Measurements from ENCODE around the gene GSTA3. TPM values are rescaled to one million over a fixed set of nuclear protein-coding genes. Genes with fewer than 3 reads are reported as not detected.
"Not testable (repeated sequence)": the region's sequence is repeated elsewhere in the genome, so short reads cannot be mapped to it uniquely, and the experiment has no call there.

GSTA3 gene
- total RNA-seq, 1 experiment from 2014 or later: not detected

DNA sequence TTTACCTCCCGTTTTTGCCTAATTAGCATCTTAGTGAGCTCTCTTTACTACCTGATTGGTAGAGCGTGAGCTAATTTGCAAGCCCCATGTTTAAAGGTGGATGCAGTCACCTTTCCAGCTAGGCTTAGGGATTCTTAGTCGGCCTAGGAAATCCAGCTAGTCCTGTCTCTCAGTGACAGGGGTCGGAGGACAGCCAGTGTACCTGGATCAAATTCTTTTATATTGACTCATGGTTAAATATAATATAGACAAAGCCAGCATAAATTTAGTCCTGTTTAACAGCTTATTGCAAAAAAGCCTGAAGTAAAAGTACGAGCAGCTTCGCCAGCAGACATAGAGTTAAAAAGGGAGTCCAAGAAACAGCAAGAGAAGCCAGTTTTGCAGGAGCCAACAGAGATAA is 12.2 kb upstream of the GSTA3 start:
- TF ChIP-seq, protein P1, sequence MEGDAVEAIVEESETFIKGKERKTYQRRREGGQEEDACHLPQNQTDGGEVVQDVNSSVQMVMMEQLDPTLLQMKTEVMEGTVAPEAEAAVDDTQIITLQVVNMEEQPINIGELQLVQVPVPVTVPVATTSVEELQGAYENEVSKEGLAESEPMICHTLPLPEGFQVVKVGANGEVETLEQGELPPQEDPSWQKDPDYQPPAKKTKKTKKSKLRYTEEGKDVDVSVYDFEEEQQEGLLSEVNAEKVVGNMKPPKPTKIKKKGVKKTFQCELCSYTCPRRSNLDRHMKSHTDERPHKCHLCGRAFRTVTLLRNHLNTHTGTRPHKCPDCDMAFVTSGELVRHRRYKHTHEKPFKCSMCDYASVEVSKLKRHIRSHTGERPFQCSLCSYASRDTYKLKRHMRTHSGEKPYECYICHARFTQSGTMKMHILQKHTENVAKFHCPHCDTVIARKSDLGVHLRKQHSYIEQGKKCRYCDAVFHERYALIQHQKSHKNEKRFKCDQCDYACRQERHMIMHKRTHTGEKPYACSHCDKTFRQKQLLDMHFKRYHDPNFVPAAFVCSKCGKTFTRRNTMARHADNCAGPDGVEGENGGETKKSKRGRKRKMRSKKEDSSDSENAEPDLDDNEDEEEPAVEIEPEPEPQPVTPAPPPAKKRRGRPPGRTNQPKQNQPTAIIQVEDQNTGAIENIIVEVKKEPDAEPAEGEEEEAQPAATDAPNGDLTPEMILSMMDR (IDR thresholded peaks at IDR 0.05): no peak
- TF ChIP-seq POLR2AphosphoS5 (IDR thresholded peaks at IDR 0.05; ENCODE audit: low read depth, low read length) (no peak), SIN3A (IDR thresholded peaks at IDR 0.05; ENCODE audit: borderline replicate concordance, insufficient read depth, low read depth, low read length) (no peak), TCF7L2 (IDR thresholded peaks at IDR 0.05; ENCODE audit: low read depth, low read length) (no peak), REST (IDR thresholded peaks at IDR 0.05; ENCODE audit: insufficient read depth in 1 of 2, low read depth in 2 of 2, low read length in 1 of 2) (no peak)
- CTCF ChIA-PET: no interaction called here
- ATAC-seq: no peak
- in situ Hi-C loops (cut with HindIII; ENCODE audit: low pct_unique_long_range_greater_than_20kb, low sequenced_read_pairs) (no loop called here), intact Hi-C loops (cut with micrococcal nuclease; ENCODE audit: unreplicated experiment) (no loop called here)
- no peak overlapping the region for H3K4me3 ChIP-seq (ENCODE audit: low read depth in 2 of 2, low read length in 2 of 2)
- no peaks in the 10 kb centered on the region for H3K9me3 ChIP-seq (ENCODE audit: control insufficient read depth, insufficient read depth, low read depth, low read length)
- peaks cover 5% of the 10 kb centered on the region for H3K4me1 ChIP-seq (ENCODE audit: control insufficient read depth, insufficient read depth, low read length)
- no peak overlapping the region for H3K27ac ChIP-seq (ENCODE audit: low read length)
- H3K36me3 ChIP-seq (ENCODE audit: control insufficient read depth, insufficient read depth, low read length): no peaks in the 10 kb centered on the region
- no TSS peak for BruUV-seq (replicated peaks)
- no peaks in the 10 kb centered on the region for H3K27me3 ChIP-seq (ENCODE audit: control insufficient read depth, insufficient read depth, low read length)
- POLR2A ChIA-PET: no interaction called here
- DNase-seq (ENCODE audit: low read depth, low spot score): no peak

- POLR2A ChIA-PET; in situ Hi-C loops (cut with HindIII; ENCODE audit: low pct_unique_long_range_greater_than_20kb, low sequenced_read_pairs); CTCF ChIA-PET; intact Hi-C loops (cut with micrococcal nuclease; ENCODE audit: unreplicated experiment); ATAC-seq; H3K9me3 ChIP-seq (ENCODE audit: control insufficient read depth, insufficient read depth, low read depth, low read length); H3K4me1 ChIP-seq (ENCODE audit: control insufficient read depth, insufficient read depth, low read length); H3K27me3 ChIP-seq (ENCODE audit: control insufficient read depth, insufficient read depth, low read length); H3K36me3 ChIP-seq (ENCODE audit: control insufficient read depth, insufficient read depth, low read length); BruUV-seq (replicated peaks); DNase-seq (ENCODE audit: low read depth, low spot score); H3K27ac ChIP-seq (ENCODE audit: low read length); H3K4me3 ChIP-seq (ENCODE audit: low read depth in 2 of 2, low read length in 2 of 2): not testable (repeated sequence)
Measured at GRCh38 chr6:52919511-52919910, 10.0 kb upstream of the GSTA3 start.

GRCh38 chr6:52918771-52919170 is 9.3 kb upstream of the GSTA3 start:
- BruUV-seq (replicated peaks); DNase-seq (ENCODE audit: low read depth, low spot score); ATAC-seq; intact Hi-C loops (cut with micrococcal nuclease; ENCODE audit: unreplicated experiment); in situ Hi-C loops (cut with HindIII; ENCODE audit: low pct_unique_long_range_greater_than_20kb, low sequenced_read_pairs); H3K4me3 ChIP-seq (ENCODE audit: low read depth in 2 of 2, low read length in 2 of 2); H3K27me3 ChIP-seq (ENCODE audit: control insufficient read depth, insufficient read depth, low read length); H3K27ac ChIP-seq (ENCODE audit: low read length); H3K9me3 ChIP-seq (ENCODE audit: control insufficient read depth, insufficient read depth, low read depth, low read length); H3K4me1 ChIP-seq (ENCODE audit: control insufficient read depth, insufficient read depth, low read length); CTCF ChIA-PET; H3K36me3 ChIP-seq (ENCODE audit: control insufficient read depth, insufficient read depth, low read length): not testable (repeated sequence)
- POLR2A ChIA-PET: interaction anchor here (0.6 kb wide), 1 partner anchor 93 kb away, joined by 3 read pairs; no protein-coding TSS in a partner anchor
